ENCODE data around the gene MPRIP. TPM values are rescaled to one million over a fixed set of nuclear protein-coding genes. Genes with fewer than 3 reads are reported as not detected.

The MPRIP gene
- polyA plus RNA-seq, 4 donors, result 142 to 202 (median 173) TPM

- no peak for DNase-seq (ENCODE audit: low read depth in 4 of 4, low spot score in 2 of 4)
These were observed 5.8 kb downstream of the MPRIP start for GRCh38 chr17:17048106-17048505.

- no peak for DNase-seq (ENCODE audit: low read depth in 4 of 4, low spot score in 2 of 4)
These were observed 8.4 kb downstream of the MPRIP start for GRCh38 chr17:17050346-17051345.

- DNase-seq (ENCODE audit: low read depth in 4 of 4, low spot score in 2 of 4), result no peak
These were observed 9.1 kb downstream of the MPRIP start for GRCh38 chr17:17051380-17051779.

- no peak for DNase-seq (ENCODE audit: low read depth in 4 of 4, low spot score in 2 of 4)
These were observed 9.7 kb downstream of the MPRIP start for GRCh38 chr17:17051791-17052461.

- no peak for DNase-seq (ENCODE audit: low read depth in 4 of 4, low spot score in 2 of 4)
These were observed 10.4 kb downstream of the MPRIP start for GRCh38 chr17:17052462-17053221.

GRCh38 chr17:17053446-17054379, 11.5 kb downstream of the MPRIP start:
- no peak for DNase-seq (ENCODE audit: low read depth in 4 of 4, low spot score in 2 of 4)

GRCh38 chr17:17054636-17055035, 12.4 kb downstream of the MPRIP start:
- no peak for DNase-seq (ENCODE audit: low read depth in 4 of 4, low spot score in 2 of 4)

GRCh38 chr17:17055286-17056155, 13.3 kb downstream of the MPRIP start:
- DNase-seq (ENCODE audit: low read depth in 4 of 4, low spot score in 2 of 4), result no peak

- DNase-seq (ENCODE audit: low read depth in 4 of 4, low spot score in 2 of 4), result no peak
These were observed 13.9 kb downstream of the MPRIP start for GRCh38 chr17:17056156-17056539.

- no peak for DNase-seq (ENCODE audit: low read depth in 4 of 4, low spot score in 2 of 4)
These were observed 14.8 kb downstream of the MPRIP start for GRCh38 chr17:17057057-17057551.

- DNase-seq (ENCODE audit: low read depth in 4 of 4, low spot score in 2 of 4), result no peak
These were observed 16.0 kb downstream of the MPRIP start for GRCh38 chr17:17058304-17058703.

- DNase-seq (ENCODE audit: low read depth in 4 of 4, low spot score in 2 of 4), result no peak
These were observed 17.1 kb downstream of the MPRIP start for GRCh38 chr17:17059301-17059890.

- DNase-seq (ENCODE audit: low read depth in 4 of 4, low spot score in 2 of 4), result no peak
These were observed 18.0 kb downstream of the MPRIP start for GRCh38 chr17:17060001-17060922.

GRCh38 chr17:17060930-17061329, 18.7 kb downstream of the MPRIP start:
- DNase-seq (ENCODE audit: low read depth in 4 of 4, low spot score in 2 of 4), result no peak

GRCh38 chr17:17061516-17061915, 19.3 kb downstream of the MPRIP start:
- no peak for DNase-seq (ENCODE audit: low read depth in 4 of 4, low spot score in 2 of 4)

- DNase-seq (ENCODE audit: low read depth in 4 of 4, low spot score in 2 of 4), result no peak
These were observed 20.1 kb downstream of the MPRIP start for GRCh38 chr17:17062356-17062755.

- no peak for DNase-seq (ENCODE audit: low read depth in 4 of 4, low spot score in 2 of 4)
These were observed 20.6 kb downstream of the MPRIP start for GRCh38 chr17:17062866-17063265.
